ENCODE measurements around the gene GRHL1.

- TF ChIP-seq CTCF (conservative IDR thresholded peaks at IDR 0.05; ENCODE audit: low read depth, low read length), result no peak
- no peak for TF ChIP-seq EZH2 (IDR thresholded peaks at IDR 0.05; ENCODE audit: low read length, unreplicated experiment)
- no peak for TF ChIP-seq EZH2phosphoT487 (IDR thresholded peaks at IDR 0.05; ENCODE audit: borderline replicate concordance, low read length)
Measured at GRCh38 chr2:9997936-9998335, 46.4 kb downstream of the GRHL1 start.

All from PC-3 (cell line).